HG03558 (cell line): ENCODE results near the gene GDPD3.
"Not testable (repeated sequence)": the region's sequence is repeated elsewhere in the genome, so short reads cannot be mapped to it uniquely, and the experiment has no call there.

Experiments
- ATAC-seq: cut with Tn5 transposase; IDR thresholded peaks from one replicate; pipeline ENCODE4 v1.9.1; 2021; ENCODE audit warnings: moderate number of reproducible peaks; ENCODE audit not compliant: unreplicated experiment; ENCODE audit errors: extremely low read depth

The GDPD3 gene

GRCh38 chr16:30125690-30126089 is 12.4 kb upstream of the GDPD3 start:
- not testable (repeated sequence) for ATAC-seq

- no peak for ATAC-seq
Measured at GRCh38 chr16:30124985-30125379, 11.6 kb upstream of the GDPD3 start.

GRCh38 chr16:30122604-30123160 is 9.3 kb upstream of the GDPD3 start:
- no peak for ATAC-seq

GRCh38 chr16:30121741-30122571 is 8.6 kb upstream of the GDPD3 start:
- ATAC-seq, result no peak

GRCh38 chr16:30120340-30121105 is 7.2 kb upstream of the GDPD3 start:
- ATAC-seq, result no peak

GRCh38 chr16:30119428-30119827 is 6.1 kb upstream of the GDPD3 start:
- no peak for ATAC-seq

GRCh38 chr16:30117768-30118167 is 4.4 kb upstream of the GDPD3 start:
- no peak for ATAC-seq

GRCh38 chr16:30116291-30117207 is 3.2 kb upstream of the GDPD3 start:
- ATAC-seq, result no peak

- ATAC-seq, result no peak
Measured at GRCh38 chr16:30115238-30115637, 1.9 kb upstream of the GDPD3 start.

- not testable (repeated sequence) for ATAC-seq
Measured at GRCh38 chr16:30114833-30115232, 1.5 kb upstream of the GDPD3 start.

GRCh38 chr16:30114411-30114810 is 1.1 kb upstream of the GDPD3 start:
- no peak for ATAC-seq

- ATAC-seq, result no peak
Measured at GRCh38 chr16:30113711-30114333, 485 bp upstream of the GDPD3 start.

- ATAC-seq, result no peak
Measured at GRCh38 chr16:30112197-30113030, 923 bp downstream of the GDPD3 start.

- ATAC-seq, result no peak
Measured at GRCh38 chr16:30110661-30111060, 2.7 kb downstream of the GDPD3 start.

GRCh38 chr16:30108059-30108850 is 5.1 kb downstream of the GDPD3 start:
- no peak for ATAC-seq

GRCh38 chr16:30104492-30104891 is 8.8 kb downstream of the GDPD3 start:
- no peak for ATAC-seq

GRCh38 chr16:30104090-30104489 is 9.2 kb downstream of the GDPD3 start:
- ATAC-seq, result no peak
